Activated T-cell treated with anti-CD3 and anti-CD28 coated beads, Interleukin-2, amount 50 U/mL, for 72 hours (primary cell): ENCODE results near the gene FADS3. TPM values are rescaled to one million over a fixed set of nuclear protein-coding genes. Genes with fewer than 3 reads are reported as not detected.

Experiments
- ATAC-seq, 2 donors: fragments of 150-1000 bp; cut with Tn5 transposase; replicated peaks in 1 of 2; 2 replicates each; pipeline ENCODE4 v1.10.0; 2021; ENCODE audit warnings: moderate library complexity in 2 of 2, mild to moderate bottlenecking in 1 of 2
- DNase-seq, 2 donors: peaks; one replicate each; pipeline ENCODE4 v3.0.0; 2021 to 2022; ENCODE audit warnings: mixed read lengths in 1 of 2
- H3K27ac Mint-ChIP-seq: one replicate; pipeline ENCODE4 v1.8.0; 2022; ENCODE audit warnings: mild to moderate bottlenecking, moderate library complexity, mixed read lengths
- H3K27me3 Mint-ChIP-seq: one replicate; pipeline ENCODE4 v1.8.0; 2022; ENCODE audit warnings: low read depth, mixed read lengths
- H3K36me3 Mint-ChIP-seq, 2 donors: one replicate each; pipeline ENCODE4 v1.8.0; 2022; ENCODE audit warnings: mixed read lengths in 2 of 2, mild to moderate bottlenecking in 1 of 2; ENCODE audit not compliant: insufficient read depth in 2 of 2
- H3K4me1 Mint-ChIP-seq: one replicate; pipeline ENCODE4 v1.8.0; 2022; ENCODE audit warnings: low read depth, mixed read lengths
- H3K4me3 Mint-ChIP-seq, 2 donors: one replicate each; pipeline ENCODE4 v1.8.0; 2022; ENCODE audit warnings: mild to moderate bottlenecking in 2 of 2, mixed read lengths in 2 of 2, moderate library complexity in 2 of 2
- H3K9me3 Mint-ChIP-seq, 2 donors: one replicate each; pipeline ENCODE4 v1.8.0; 2022; ENCODE audit warnings: mixed read lengths in 2 of 2
- total RNA-seq, 2 donors: library from RNA; stranded (reverse); gene quantifications; one replicate each; pipeline ENCODE4 v1.2.3, GENCODE V29; 2022

FADS3 gene
- total RNA-seq, 2 donors from 2014 or later = 14.7 to 22.3 TPM

GRCh38 chr11:61851113-61851899 lies 40.0 kb downstream of the FADS3 start:
- ATAC-seq (no peak), DNase-seq (no peak)
- no peaks in the 10 kb centered on the region for H3K4me1 Mint-ChIP-seq
- no peak overlapping the region for H3K27ac Mint-ChIP-seq
- no peaks in the 10 kb centered on the region for H3K9me3 Mint-ChIP-seq
- H3K36me3 Mint-ChIP-seq = peaks cover 5 to 10% of the 10 kb centered on the region in 2 donors
- H3K27me3 Mint-ChIP-seq = no peaks in the 10 kb centered on the region
- no peak overlapping the region for H3K4me3 Mint-ChIP-seq

- Mint-ChIP-seq H3K36me3 (peaks cover 5 to 10% of the 10 kb centered on the region in 2 donors), H3K27ac (no peak overlapping the region), H3K27me3 (no peaks in the 10 kb centered on the region), H3K9me3 (no peaks in the 10 kb centered on the region), H3K4me3 (no peak overlapping the region), H3K4me1 (no peaks in the 10 kb centered on the region)
- ATAC-seq (no peak), DNase-seq (no peak)
These were observed 40.7 kb downstream of the FADS3 start for GRCh38 chr11:61850687-61851086.

GRCh38 chr11:61848631-61849030 lies 42.7 kb downstream of the FADS3 start:
- Mint-ChIP-seq H3K4me3 (no peak overlapping the region), H3K27me3 (no peaks in the 10 kb centered on the region), H3K27ac (no peak overlapping the region), H3K9me3 (no peaks in the 10 kb centered on the region), H3K4me1 (no peaks in the 10 kb centered on the region), H3K36me3 (peaks cover 5 to 8% of the 10 kb centered on the region in 2 donors)
- DNase-seq (no peak), ATAC-seq (no peak)

- H3K4me3 Mint-ChIP-seq = no peak overlapping the region
- no peaks in the 10 kb centered on the region for H3K27me3 Mint-ChIP-seq
These were observed 43.3 kb downstream of the FADS3 start for GRCh38 chr11:61847914-61848581.

GRCh38 chr11:61846362-61847020 lies 44.9 kb downstream of the FADS3 start:
- ATAC-seq = no peak
- no peak for DNase-seq
- Mint-ChIP-seq H3K4me3 (no peak overlapping the region), H3K9me3 (no peaks in the 10 kb centered on the region), H3K4me1 (no peaks in the 10 kb centered on the region), H3K27me3 (no peaks in the 10 kb centered on the region), H3K27ac (no peak overlapping the region), H3K36me3 (peaks cover 5 to 8% of the 10 kb centered on the region in 2 donors)

More at GRCh38 chr11:61847914-61848581, 43.3 kb downstream of the FADS3 start:
- H3K4me1 Mint-ChIP-seq = no peaks in the 10 kb centered on the region
- DNase-seq (no peak), ATAC-seq (no peak)
- peaks cover 5 to 8% of the 10 kb centered on the region in 2 donors for H3K36me3 Mint-ChIP-seq
- no peak overlapping the region for H3K27ac Mint-ChIP-seq
- no peaks in the 10 kb centered on the region for H3K9me3 Mint-ChIP-seq

GRCh38 chr11:61844909-61845565 lies 46.3 kb downstream of the FADS3 start:
- ATAC-seq = no peak
- Mint-ChIP-seq H3K27me3 (no peaks in the 10 kb centered on the region), H3K9me3 (no peaks in the 10 kb centered on the region), H3K4me1 (no peaks in the 10 kb centered on the region), H3K36me3 (peaks cover 5 to 8% of the 10 kb centered on the region in 2 donors), H3K4me3 (no peak overlapping the region), H3K27ac (no peak overlapping the region)
- DNase-seq = no peak

- DNase-seq (no peak), ATAC-seq (no peak)
- Mint-ChIP-seq H3K27me3 (no peaks in the 10 kb centered on the region), H3K27ac (no peak overlapping the region), H3K9me3 (no peaks in the 10 kb centered on the region), H3K4me3 (no peak overlapping the region), H3K36me3 (peaks cover 0 to 12% of the 10 kb centered on the region in 2 donors), H3K4me1 (no peaks in the 10 kb centered on the region)
These were observed 48.9 kb downstream of the FADS3 start for GRCh38 chr11:61842528-61842820.

- Mint-ChIP-seq H3K36me3 (peaks cover 0 to 12% of the 10 kb centered on the region in 2 donors), H3K9me3 (no peaks in the 10 kb centered on the region), H3K4me1 (no peaks in the 10 kb centered on the region), H3K4me3 (no peak overlapping the region), H3K27me3 (no peaks in the 10 kb centered on the region), H3K27ac (no peak overlapping the region)
- DNase-seq (no peak), ATAC-seq (no peak)
These were observed 49.5 kb downstream of the FADS3 start for GRCh38 chr11:61841636-61842527.

- Mint-ChIP-seq H3K27ac (no peak overlapping the region), H3K4me3 (no peak overlapping the region), H3K9me3 (no peaks in the 10 kb centered on the region), H3K27me3 (no peaks in the 10 kb centered on the region), H3K36me3 (peaks cover 0 to 12% of the 10 kb centered on the region in 2 donors), H3K4me1 (peaks cover 6% of the 10 kb centered on the region)
- DNase-seq = no peak
- ATAC-seq = no peak
These were observed 51.0 kb downstream of the FADS3 start for GRCh38 chr11:61840371-61840770.

GRCh38 chr11:61839742-61840141 lies 51.6 kb downstream of the FADS3 start:
- peaks cover 0 to 12% of the 10 kb centered on the region in 2 donors for H3K36me3 Mint-ChIP-seq
- no peaks in the 10 kb centered on the region for H3K27me3 Mint-ChIP-seq
- no peak overlapping the region for H3K27ac Mint-ChIP-seq
- H3K9me3 Mint-ChIP-seq = no peaks in the 10 kb centered on the region
- H3K4me3 Mint-ChIP-seq = no peak overlapping the region
- DNase-seq (no peak), ATAC-seq (no peak)
- peaks cover 12% of the 10 kb centered on the region for H3K4me1 Mint-ChIP-seq

GRCh38 chr11:61838921-61839320 lies 52.4 kb downstream of the FADS3 start:
- peaks cover 20% of the 10 kb centered on the region for H3K4me1 Mint-ChIP-seq
- DNase-seq (no peak), ATAC-seq (no peak)
- H3K4me3 Mint-ChIP-seq = no peak overlapping the region
- peaks cover 0 to 12% of the 10 kb centered on the region in 2 donors for H3K36me3 Mint-ChIP-seq
- no peaks in the 10 kb centered on the region for H3K27me3 Mint-ChIP-seq
- no peaks in the 10 kb centered on the region for H3K9me3 Mint-ChIP-seq
- H3K27ac Mint-ChIP-seq = peak overlapping the region; percentile 47

GRCh38 chr11:61838501-61838900 lies 52.8 kb downstream of the FADS3 start:
- DNase-seq (no peak), ATAC-seq (no peak)
- Mint-ChIP-seq H3K9me3 (no peaks in the 10 kb centered on the region), H3K4me1 (peaks cover 24% of the 10 kb centered on the region), H3K36me3 (peaks cover 0 to 12% of the 10 kb centered on the region in 2 donors), H3K27ac (no peak overlapping the region), H3K4me3 (no peak overlapping the region), H3K27me3 (no peaks in the 10 kb centered on the region)
